ENCODE results near the gene ARL14.

Gene ARL14

GRCh38 chr3:160722331-160722730 lies 45.4 kb downstream of the ARL14 start:
- DNase-seq (ENCODE audit: low read depth in 2 of 2): no peak

GRCh38 chr3:160725338-160725737 lies 48.4 kb downstream of the ARL14 start:
- no peak for DNase-seq (ENCODE audit: low read depth in 2 of 2)

All from activated CD4-positive, alpha-beta T cell treated with anti-CD3 and anti-CD28 coated beads for 24 hours (primary cell).